ENCODE measurements around the gene CERT1. TPM values are rescaled to one million over a fixed set of nuclear protein-coding genes. Genes with fewer than 3 reads are reported as not detected.

Gene CERT1
- polyA plus RNA-seq, 1 of the 3 experiments (the other 2 are of a cell fraction) = 4.5 TPM

DNA sequence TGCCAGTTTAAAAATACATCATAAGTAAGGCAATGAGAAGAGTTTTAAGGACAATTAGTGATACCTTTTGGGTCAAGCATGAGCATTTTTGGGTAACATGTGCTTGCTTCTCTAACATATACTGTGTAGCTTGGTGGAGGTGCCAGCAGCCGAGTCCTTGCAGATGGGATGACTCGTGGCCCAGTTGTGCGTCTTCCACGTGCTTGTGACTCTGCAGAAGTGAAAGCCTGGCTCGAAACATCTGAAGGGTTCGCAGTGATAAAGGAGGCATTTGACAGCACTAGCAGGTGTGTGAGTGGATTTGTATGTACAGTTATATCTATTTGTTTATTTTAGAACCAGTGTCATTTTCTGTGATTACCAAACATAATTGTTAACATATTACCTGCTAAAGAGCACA lies 156.2 kb downstream of the CERT1 start (continued):
- no peak for TF ChIP-seq CHD2 (IDR thresholded peaks at IDR 0.05; ENCODE audit: low read length, partially characterized antibody)
- TF ChIP-seq, protein P1, sequence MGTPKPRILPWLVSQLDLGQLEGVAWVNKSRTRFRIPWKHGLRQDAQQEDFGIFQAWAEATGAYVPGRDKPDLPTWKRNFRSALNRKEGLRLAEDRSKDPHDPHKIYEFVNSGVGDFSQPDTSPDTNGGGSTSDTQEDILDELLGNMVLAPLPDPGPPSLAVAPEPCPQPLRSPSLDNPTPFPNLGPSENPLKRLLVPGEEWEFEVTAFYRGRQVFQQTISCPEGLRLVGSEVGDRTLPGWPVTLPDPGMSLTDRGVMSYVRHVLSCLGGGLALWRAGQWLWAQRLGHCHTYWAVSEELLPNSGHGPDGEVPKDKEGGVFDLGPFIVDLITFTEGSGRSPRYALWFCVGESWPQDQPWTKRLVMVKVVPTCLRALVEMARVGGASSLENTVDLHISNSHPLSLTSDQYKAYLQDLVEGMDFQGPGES (IDR thresholded peaks at IDR 0.05; ENCODE audit: low read depth, low read length) = no peak
- no peak for TF ChIP-seq FOXJ3 (CRISPR knock-in tag; IDR thresholded peaks at IDR 0.05)

- H3F3A ChIP-seq (replicated peaks; ENCODE audit: insufficient read depth) = peaks cover 8% of the 10 kb centered on the region
- H3K27me3 ChIP-seq (ENCODE audit: insufficient read depth) = no peaks in the 10 kb centered on the region
- WGBS (ENCODE audit: low lambda C conversion rate) = 94% methylated on average over 7 of the region's 7 CpGs
- DNase-seq = no peak
- H3K4me3 ChIP-seq (ENCODE audit: low read depth in 2 of 2, low read length in 1 of 2) = no peak overlapping the region
- ChIA-PET CTCF (interaction anchor here (0.6 to 1.5 kb wide), 3 partner anchors 9 to 51 kb away, joined by 3 to 4 read pairs (median 4); partner anchors contain the start of gene HMGCR), POLR2A (no interaction called here)
- H3K79me2 ChIP-seq (ENCODE audit: insufficient read depth) = peaks cover 7% of the 10 kb centered on the region; the same call in 1 of the 2 replicates
- no peak overlapping the region for H3K4me2 ChIP-seq
- H4K20me1 ChIP-seq (ENCODE audit: insufficient read depth) = no peaks in the 10 kb centered on the region
- H3K36me3 ChIP-seq (replicated peaks in 1 of 2; ENCODE audit: control insufficient read depth in 1 of 2, insufficient read depth in 2 of 2, low read length in 1 of 2) = peaks cover 92 to 93% of the 10 kb centered on the region in 2 experiments
- no peak overlapping the region for H2AFZ ChIP-seq (ENCODE audit: low read depth)
- TF ChIP-seq NRF1 (IDR thresholded peaks at IDR 0.05; ENCODE audit: low read depth, low read length) = no peak
- no peak for TF ChIP-seq USF1 (IDR thresholded peaks at IDR 0.05; ENCODE audit: borderline replicate concordance, low read depth)
- no peak for TF ChIP-seq RCOR1 (IDR thresholded peaks at IDR 0.05; ENCODE audit: low read length)
- TF ChIP-seq, protein P2, sequence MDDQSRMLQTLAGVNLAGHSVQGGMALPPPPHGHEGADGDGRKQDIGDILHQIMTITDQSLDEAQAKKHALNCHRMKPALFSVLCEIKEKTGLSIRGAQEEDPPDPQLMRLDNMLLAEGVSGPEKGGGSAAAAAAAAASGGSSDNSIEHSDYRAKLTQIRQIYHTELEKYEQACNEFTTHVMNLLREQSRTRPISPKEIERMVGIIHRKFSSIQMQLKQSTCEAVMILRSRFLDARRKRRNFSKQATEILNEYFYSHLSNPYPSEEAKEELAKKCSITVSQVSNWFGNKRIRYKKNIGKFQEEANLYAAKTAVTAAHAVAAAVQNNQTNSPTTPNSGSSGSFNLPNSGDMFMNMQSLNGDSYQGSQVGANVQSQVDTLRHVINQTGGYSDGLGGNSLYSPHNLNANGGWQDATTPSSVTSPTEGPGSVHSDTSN (IDR thresholded peaks at IDR 0.05) = no peak
- TF ChIP-seq NFIC (IDR thresholded peaks at IDR 0.05; ENCODE audit: borderline replicate concordance) = no peak
- no peak for TF ChIP-seq EZH2phosphoT487 (IDR thresholded peaks at IDR 0.05; ENCODE audit: borderline replicate concordance, low read depth)
- TF ChIP-seq SIN3A (IDR thresholded peaks at IDR 0.05; ENCODE audit: borderline replicate concordance, low read depth, low read length) = no peak
- no peak for TF ChIP-seq ZBTB33 (IDR thresholded peaks at IDR 0.05; ENCODE audit: borderline replicate concordance, low read depth)
- TF ChIP-seq, protein P1 (IDR thresholded peaks at IDR 0.05; ENCODE audit: low read depth, low read length) = no peak
- TF ChIP-seq RXRA (IDR thresholded peaks at IDR 0.05; ENCODE audit: borderline replicate concordance, low read depth) = no peak
- TF ChIP-seq EP300 (IDR thresholded peaks at IDR 0.05; ENCODE audit: borderline replicate concordance in 1 of 2, low read depth in 1 of 2, low read length in 1 of 2) = no peak
- no peak for TF ChIP-seq GATA2 (CRISPR knock-in tag; IDR thresholded peaks at IDR 0.05)
- no peak for TF ChIP-seq CHD2 (IDR thresholded peaks at IDR 0.05; ENCODE audit: low read length, partially characterized antibody)
- no peaks in the 10 kb centered on the region for H3K9me2 ChIP-seq
- H3K9me3 ChIP-seq = no peaks in the 10 kb centered on the region
- H3K4me1 ChIP-seq (ENCODE audit: control insufficient read depth in 1 of 2, insufficient read depth in 2 of 2, low read depth in 1 of 2, low read length in 1 of 2) = no peaks in the 10 kb centered on the region
- no peak overlapping the region for H3K9ac ChIP-seq
- H3K27ac ChIP-seq (ENCODE audit: low read depth in 2 of 2, low read length in 1 of 2) = no peak overlapping the region
These were observed 160.1 kb downstream of the CERT1 start for GRCh38 chr5:75351139-75351926.

All from SK-N-SH (cell line).